GM19438 (cell line): ENCODE data around the gene KATNIP.
A peak's percentile ranks its signal among the peaks of the same experiment; 100 is the strongest.

Experiments used
- ATAC-seq: cut with Tn5 transposase; IDR thresholded peaks from one replicate; pipeline ENCODE4 v1.9.1; 2021; ENCODE audit warnings: low read depth; ENCODE audit not compliant: unreplicated experiment

The KATNIP gene

GRCh38 chr16:27549746-27550581 lies at the start of gene KATNIP, which contains the start of gene GTF3C1:
Gene KATNIP (plus strand): TSS chr16:27550144. CDS start chr16:27550171, 27 bp downstream.
Gene GTF3C1 (minus strand): TSS chr16:27549913. CDS start chr16:27549890, 23 bp downstream.
- peak; percentile 99 for ATAC-seq

- ATAC-seq = no peak
Observed at GRCh38 chr16:27500801-27501200, 49.1 kb upstream of the KATNIP start.

GRCh38 chr16:27503662-27504061 lies 46.3 kb upstream of the KATNIP start:
- no peak for ATAC-seq

- ATAC-seq = no peak
Observed at GRCh38 chr16:27505297-27506236, 44.4 kb upstream of the KATNIP start.

- ATAC-seq = no peak
Observed at GRCh38 chr16:27506771-27507170, 43.2 kb upstream of the KATNIP start.

GRCh38 chr16:27508476-27508875 lies 41.5 kb upstream of the KATNIP start:
- ATAC-seq = no peak

GRCh38 chr16:27511657-27512448 lies 38.1 kb upstream of the KATNIP start:
- ATAC-seq = no peak

GRCh38 chr16:27514806-27515205 lies 35.1 kb upstream of the KATNIP start:
- ATAC-seq = no peak

- ATAC-seq = no peak
Observed at GRCh38 chr16:27515874-27516353, 34.0 kb upstream of the KATNIP start.

- ATAC-seq = no peak
Observed at GRCh38 chr16:27516365-27516764, 33.6 kb upstream of the KATNIP start.

GRCh38 chr16:27517664-27518063 lies 32.3 kb upstream of the KATNIP start:
- ATAC-seq = no peak

- ATAC-seq = no peak
Observed at GRCh38 chr16:27518226-27518625, 31.7 kb upstream of the KATNIP start.

- no peak for ATAC-seq
Observed at GRCh38 chr16:27520982-27521673, 28.8 kb upstream of the KATNIP start.

- no peak for ATAC-seq
Observed at GRCh38 chr16:27522173-27522707, 27.7 kb upstream of the KATNIP start.

GRCh38 chr16:27526180-27526579 lies 23.8 kb upstream of the KATNIP start:
- no peak for ATAC-seq

GRCh38 chr16:27528294-27528693 lies 21.6 kb upstream of the KATNIP start:
- no peak for ATAC-seq

- ATAC-seq = no peak
Observed at GRCh38 chr16:27529962-27530361, 20.0 kb upstream of the KATNIP start.

GRCh38 chr16:27531186-27531585 lies 18.8 kb upstream of the KATNIP start:
- ATAC-seq = no peak
